GM19023 (cell line): Measurements from ENCODE around the gene QSOX1.

Experiments
- ATAC-seq: cut with Tn5 transposase; IDR thresholded peaks from one replicate; pipeline ENCODE4 v1.9.1; 2021; ENCODE audit warnings: mild to moderate bottlenecking, moderate library complexity; ENCODE audit not compliant: unreplicated experiment

The QSOX1 gene

GRCh38 chr1:180248731-180249681 is 94.3 kb downstream of the QSOX1 start:
- no peak for ATAC-seq

- no peak for ATAC-seq
These were observed 95.2 kb downstream of the QSOX1 start for GRCh38 chr1:180249725-180250498.

- no peak for ATAC-seq
These were observed 95.8 kb downstream of the QSOX1 start for GRCh38 chr1:180250499-180250770.

GRCh38 chr1:180250883-180251509 is 96.3 kb downstream of the QSOX1 start:
- no peak for ATAC-seq

GRCh38 chr1:180251526-180252305 is 97.0 kb downstream of the QSOX1 start:
- ATAC-seq = no peak

- peak; percentile 61 for ATAC-seq
These were observed 98.2 kb downstream of the QSOX1 start for GRCh38 chr1:180252638-180253536.
